Panc1 (cell line): ENCODE results near the gene GNB1.

ENCODE experiments used
- TF ChIP-seq, protein P1 (sequence below): fragments of 450-650 bp; IDR thresholded peaks from 2 replicates; pipeline ENCODE4 v1.5.1; 2017; ENCODE audit warnings: mild to moderate bottlenecking
- TF ChIP-seq, protein P2 (sequence below), 2 experiments: IDR thresholded peaks; 2 replicates each; pipeline ENCODE4 v1.6.1; 2011 to 2012; ENCODE audit warnings: low read depth in 2 of 2, control low read depth in 1 of 2, low read length in 1 of 2, mild to moderate bottlenecking in 1 of 2, moderate library complexity in 1 of 2; ENCODE audit not compliant: insufficient read depth in 1 of 2

DNA sequence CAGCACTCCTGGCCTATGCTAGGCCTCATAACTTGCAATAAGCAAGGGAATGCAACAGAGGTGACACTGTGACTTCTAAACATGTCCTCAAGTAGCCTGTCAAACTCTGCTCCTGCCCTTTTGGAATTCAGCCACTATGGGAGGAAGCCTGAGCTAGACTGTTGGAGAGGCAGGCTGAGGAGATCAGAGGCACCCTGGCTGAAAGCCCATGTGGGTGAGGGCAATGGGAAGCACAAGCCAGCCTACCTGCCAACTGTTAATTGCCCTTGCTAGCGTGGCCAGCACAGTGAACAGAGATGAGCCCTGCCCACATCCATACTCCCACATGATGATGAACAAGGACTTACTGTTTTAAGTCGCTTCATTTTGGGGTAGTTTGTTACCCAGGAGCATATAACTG, 17.7 kb downstream of the GNB1 start:
- TF ChIP-seq, protein P1, sequence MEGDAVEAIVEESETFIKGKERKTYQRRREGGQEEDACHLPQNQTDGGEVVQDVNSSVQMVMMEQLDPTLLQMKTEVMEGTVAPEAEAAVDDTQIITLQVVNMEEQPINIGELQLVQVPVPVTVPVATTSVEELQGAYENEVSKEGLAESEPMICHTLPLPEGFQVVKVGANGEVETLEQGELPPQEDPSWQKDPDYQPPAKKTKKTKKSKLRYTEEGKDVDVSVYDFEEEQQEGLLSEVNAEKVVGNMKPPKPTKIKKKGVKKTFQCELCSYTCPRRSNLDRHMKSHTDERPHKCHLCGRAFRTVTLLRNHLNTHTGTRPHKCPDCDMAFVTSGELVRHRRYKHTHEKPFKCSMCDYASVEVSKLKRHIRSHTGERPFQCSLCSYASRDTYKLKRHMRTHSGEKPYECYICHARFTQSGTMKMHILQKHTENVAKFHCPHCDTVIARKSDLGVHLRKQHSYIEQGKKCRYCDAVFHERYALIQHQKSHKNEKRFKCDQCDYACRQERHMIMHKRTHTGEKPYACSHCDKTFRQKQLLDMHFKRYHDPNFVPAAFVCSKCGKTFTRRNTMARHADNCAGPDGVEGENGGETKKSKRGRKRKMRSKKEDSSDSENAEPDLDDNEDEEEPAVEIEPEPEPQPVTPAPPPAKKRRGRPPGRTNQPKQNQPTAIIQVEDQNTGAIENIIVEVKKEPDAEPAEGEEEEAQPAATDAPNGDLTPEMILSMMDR, result no peak
- TF ChIP-seq, protein P2, sequence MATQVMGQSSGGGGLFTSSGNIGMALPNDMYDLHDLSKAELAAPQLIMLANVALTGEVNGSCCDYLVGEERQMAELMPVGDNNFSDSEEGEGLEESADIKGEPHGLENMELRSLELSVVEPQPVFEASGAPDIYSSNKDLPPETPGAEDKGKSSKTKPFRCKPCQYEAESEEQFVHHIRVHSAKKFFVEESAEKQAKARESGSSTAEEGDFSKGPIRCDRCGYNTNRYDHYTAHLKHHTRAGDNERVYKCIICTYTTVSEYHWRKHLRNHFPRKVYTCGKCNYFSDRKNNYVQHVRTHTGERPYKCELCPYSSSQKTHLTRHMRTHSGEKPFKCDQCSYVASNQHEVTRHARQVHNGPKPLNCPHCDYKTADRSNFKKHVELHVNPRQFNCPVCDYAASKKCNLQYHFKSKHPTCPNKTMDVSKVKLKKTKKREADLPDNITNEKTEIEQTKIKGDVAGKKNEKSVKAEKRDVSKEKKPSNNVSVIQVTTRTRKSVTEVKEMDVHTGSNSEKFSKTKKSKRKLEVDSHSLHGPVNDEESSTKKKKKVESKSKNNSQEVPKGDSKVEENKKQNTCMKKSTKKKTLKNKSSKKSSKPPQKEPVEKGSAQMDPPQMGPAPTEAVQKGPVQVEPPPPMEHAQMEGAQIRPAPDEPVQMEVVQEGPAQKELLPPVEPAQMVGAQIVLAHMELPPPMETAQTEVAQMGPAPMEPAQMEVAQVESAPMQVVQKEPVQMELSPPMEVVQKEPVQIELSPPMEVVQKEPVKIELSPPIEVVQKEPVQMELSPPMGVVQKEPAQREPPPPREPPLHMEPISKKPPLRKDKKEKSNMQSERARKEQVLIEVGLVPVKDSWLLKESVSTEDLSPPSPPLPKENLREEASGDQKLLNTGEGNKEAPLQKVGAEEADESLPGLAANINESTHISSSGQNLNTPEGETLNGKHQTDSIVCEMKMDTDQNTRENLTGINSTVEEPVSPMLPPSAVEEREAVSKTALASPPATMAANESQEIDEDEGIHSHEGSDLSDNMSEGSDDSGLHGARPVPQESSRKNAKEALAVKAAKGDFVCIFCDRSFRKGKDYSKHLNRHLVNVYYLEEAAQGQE (IDR thresholded peaks at IDR 0.05; ENCODE audit: insufficient read depth in 1 of 2, low read depth in 2 of 2, low read length in 1 of 2), result no peak
